ENCODE results near the gene FZD10.

FZD10 gene

DNA sequence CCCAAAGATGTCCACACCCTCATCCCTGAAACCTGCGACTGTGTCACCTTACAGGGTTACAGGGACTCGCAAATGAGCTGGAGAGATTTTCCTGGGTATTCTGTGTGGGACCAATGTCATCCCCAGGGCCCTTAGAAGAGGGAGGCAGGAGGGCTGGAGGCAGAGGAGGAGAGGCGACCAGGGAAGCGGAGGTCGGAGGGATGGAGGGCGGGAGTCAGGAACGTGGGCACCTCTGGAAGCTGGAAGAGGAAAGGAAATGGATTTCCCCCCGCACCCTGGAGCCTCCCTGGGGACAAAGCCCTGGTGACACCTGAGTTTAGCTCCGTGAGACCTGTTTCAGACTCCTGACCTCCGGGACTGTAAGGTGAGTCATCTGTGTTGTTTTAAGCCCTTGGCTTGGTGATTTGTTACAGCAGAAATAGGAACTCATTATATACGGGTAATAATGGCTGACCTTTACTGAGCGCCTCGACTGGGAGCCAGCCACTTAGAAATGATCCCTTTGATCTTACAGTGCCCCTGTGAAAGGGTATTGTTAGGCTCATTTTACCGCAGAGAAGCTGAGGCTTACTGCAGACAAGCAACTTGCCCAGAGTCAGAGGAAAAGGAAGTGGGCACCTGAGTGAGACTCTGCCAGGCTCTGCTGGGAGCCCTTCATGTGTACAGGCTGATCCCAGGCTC lies 29.3 kb upstream of the FZD10 start:
- DNase-seq: no peak

DNA sequence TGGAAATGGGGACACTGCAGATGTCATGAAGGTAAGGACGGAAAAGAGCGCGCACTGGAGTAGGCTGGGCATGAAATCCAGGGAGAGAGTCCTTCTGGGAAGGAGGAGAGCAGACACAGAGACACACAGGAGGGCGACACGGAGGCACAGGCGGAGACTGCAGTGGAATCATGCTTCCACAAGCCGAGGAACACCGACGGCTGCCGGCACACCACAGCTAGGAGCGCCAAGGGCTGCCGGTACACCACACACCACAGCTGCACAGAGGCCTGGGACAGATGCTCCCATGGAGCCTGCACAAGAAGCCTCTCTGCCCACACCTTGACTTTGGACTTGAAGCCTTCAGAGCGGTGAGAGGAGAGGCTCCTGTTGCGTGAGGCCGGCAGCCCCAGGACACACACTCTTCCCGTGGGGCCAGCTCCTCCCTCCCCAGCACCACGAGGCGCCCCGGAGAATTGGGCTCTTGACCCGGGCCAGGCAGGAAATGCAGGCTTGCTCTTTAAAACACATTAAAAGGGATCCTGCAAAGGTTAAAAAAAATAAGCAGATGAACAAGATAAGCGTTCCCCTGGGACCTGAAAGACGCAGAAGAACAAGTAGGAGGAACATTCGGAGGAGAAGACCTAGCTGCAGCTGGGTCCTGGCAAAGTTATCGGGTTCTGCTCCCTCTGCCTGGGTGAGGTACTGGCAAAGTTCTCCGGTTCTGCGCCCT lies 28.3 kb upstream of the FZD10 start:
- no peak for DNase-seq

DNA sequence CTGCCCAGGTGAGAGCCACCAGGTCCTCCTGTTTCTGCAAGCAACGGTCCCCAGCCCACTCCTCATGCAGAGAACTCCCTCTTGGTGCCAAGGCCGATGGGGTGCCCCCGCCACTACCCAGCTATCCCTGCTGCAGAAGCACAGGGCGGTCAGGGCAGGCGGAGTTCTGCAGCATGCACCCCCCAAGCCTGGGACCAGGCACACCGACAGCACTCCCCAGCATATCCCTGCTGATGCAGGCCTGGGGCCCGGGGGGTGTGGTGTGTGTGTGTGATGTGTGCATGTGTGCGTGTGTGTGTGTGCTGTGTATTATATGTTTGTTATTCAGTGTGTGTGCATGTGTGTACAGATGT lies 27.7 kb upstream of the FZD10 start:
- DNase-seq: no peak

- DNase-seq: no peak
These were observed 25.7 kb upstream of the FZD10 start for GRCh38 chr12:130136509-130137039.

- no peak for DNase-seq
These were observed 24.9 kb upstream of the FZD10 start for GRCh38 chr12:130137040-130138018.

DNA sequence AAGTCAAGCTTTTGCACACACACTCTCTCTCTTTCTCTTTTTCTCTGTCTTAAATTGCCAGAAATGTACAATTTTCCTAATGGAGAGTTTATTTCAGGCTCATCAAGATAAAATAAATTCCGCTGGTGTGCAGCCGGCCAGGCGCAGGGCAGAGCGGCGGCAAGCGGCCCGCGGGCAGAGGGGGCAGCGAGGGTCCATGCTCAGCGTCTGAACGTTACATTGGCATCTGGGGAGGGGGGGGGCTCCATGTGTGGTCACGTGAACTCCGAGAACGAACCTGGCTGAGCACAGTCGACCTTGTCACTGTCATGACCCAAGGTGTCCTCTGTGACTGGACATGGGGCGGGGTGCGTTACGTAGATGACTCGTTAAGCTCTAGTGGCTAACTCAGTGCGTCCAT lies 23.8 kb upstream of the FZD10 start:
- DNase-seq: no peak

DNA sequence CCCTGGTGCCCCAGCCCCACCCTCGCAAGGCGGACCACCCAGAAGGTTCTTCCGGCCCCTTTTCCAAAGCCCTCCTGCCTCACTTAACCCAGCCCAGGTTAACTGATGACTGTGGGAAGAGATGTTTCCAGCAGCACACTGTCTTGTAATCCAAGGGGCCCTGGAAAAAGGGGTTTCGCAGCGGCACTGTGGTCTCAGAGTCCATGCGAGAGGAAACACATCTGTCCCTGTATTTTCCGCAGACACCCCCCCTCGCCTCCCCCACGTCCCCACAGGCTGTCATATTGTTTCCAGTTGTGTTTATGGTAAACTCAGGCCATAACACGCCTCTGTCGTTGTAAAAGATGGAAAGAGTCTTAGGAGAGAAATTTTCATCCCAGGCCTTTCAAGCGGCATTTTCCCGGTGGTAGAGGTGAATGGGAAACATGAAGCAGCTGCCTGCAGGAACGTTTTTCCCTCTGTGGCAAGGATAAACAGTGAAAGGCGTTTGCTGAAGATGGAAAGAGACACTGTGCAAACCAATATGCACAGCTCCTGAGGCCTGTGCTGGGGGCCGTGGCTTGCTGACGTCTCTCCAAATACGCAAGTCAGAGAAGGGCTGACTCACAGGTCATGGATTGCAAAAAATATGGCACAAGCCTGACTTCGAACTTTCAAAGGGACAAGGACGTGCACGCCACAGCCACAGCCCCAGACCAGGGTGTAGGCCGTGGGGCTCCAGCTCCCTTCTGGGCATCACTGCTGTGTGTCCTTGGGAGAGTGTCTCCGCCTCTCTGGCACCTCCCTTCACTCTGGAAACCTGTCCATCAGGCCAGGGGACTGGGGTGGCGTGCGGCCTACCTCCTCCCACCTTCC lies 22.5 kb upstream of the FZD10 start:
- DNase-seq: no peak

DNA sequence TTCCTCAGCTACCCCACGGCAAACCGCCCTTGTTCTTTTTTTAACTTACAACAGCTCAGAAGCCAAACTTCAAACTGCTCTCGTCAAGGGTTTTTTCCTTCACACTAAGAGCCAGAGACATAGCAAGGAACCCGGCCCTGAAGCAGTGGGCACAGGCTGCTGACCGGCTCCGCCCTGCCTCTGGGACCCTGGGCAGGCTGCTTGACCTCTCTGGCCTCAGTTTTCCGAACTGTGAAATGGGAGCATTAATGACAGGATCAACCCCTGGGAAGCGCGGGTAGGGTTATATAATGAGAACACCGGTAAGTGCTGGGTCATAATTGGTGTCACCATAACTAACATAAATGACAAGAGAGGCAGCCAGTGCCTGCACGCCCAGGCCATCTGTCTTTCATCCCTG lies 21.2 kb upstream of the FZD10 start:
- DNase-seq: no peak

DNA sequence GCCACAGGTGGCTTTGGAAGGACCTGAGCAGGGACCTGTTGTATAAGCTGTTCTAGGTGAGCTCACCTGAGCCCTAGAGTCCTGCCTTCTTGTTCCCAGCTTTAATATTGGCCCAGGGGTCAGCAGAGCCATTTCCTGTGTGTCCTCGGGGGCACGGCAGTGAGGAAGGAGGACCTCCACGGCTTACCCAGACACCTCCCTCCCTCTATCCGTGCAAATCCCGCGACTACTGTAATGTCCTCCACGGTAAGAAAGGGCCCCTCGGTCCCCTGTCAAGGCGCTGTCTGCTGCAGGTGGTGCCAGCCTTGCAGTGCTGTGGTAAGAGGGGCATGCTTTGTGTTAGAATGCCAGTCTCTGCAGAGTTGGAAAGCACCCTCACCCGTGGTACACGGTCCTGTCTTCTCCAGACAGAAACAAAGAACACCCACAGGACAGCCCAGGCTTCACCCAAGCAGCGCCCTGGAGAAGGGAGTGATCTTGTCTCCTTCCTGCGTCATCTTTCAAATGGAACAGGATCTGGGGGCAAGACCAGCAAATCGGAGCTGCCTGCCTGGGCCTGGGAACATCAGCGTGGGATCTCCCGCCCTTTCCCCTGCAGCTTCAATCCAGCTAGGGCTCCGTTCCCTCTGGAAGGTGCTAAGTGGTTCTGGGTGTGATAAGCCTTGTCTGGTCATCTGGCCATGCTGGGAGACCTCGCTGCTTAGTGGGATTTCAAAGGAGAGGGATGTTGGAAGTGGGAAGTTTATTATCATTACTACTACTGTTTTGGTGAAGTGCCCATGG lies 20.2 kb upstream of the FZD10 start:
- no peak for DNase-seq

DNA sequence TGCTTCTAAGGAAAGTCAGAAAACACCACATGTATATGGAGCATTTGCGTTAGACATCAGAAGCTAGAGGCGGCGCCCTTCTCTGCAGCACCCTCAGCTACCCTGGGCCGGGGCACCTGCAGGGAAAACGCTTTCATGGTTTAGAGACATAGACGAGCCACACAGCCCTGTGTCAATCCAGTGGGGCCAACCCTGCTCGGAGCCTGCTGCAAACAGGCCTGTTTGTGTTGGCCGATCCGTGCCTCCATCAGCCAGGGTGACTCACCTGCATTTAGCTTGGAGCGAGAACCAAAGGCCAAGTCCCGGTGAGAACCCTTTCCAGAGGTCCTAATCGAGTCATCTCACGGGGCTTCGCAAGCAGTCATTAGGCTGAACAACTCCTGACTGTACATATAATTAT lies 19.5 kb upstream of the FZD10 start:
- no peak for DNase-seq

- no peak for DNase-seq
These were observed 19.1 kb upstream of the FZD10 start for GRCh38 chr12:130143136-130143535.

DNA sequence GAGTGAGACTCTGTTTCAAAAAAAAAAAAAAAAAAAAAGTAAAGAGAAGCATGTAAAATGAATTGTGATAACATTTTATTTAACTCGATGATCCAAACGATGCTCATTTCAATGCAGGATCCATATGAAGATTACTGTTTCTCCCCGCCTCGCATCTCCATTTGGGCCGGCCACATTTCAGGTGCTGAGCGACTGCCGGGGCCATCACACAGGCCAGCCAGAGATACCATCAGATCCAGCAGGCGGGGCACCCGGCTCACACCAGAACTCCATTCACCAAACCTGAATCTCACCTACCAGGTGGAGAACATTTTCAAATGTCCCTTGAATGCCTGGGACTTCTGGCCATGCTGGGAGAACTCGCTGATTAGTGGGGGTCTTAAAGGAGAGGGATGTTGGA lies 18.0 kb upstream of the FZD10 start:
- no peak for DNase-seq

- no peak for DNase-seq
These were observed 16.5 kb upstream of the FZD10 start for GRCh38 chr12:130145731-130146130.

DNA sequence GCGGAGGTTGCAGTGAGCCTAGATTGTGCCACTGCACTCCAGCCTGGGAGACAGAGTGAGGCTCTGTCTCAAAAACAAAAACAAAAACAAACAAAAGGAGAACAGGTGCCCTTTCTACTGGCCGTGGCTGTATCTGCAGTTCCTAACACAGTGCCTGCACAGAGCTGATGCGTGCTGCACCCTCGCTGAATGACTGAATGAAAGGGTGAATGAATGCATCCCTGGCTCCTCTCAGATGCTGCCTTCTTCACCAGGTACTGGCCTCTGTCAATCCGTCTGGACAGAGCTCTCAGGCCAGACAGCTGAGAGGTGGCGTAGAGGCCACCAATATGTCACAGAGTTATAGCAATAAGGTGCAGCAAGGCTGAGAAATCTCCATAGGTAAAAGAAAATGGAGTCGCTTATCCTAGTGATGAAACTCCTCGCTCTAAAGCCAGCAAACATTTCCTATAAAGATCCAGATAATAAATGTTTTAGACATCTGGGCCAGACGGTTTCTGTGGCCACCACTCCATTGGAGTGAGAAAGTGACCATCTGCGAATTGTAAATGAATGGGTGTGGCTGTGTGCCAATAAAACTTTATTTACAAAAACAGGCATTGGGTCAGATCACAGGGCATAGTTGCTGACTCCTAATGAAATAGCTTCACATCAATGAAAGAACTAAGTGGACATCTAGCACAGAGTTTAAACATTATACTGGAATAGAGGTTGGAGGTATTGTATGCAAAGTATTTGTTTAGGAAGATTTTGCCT lies 15.9 kb upstream of the FZD10 start:
- DNase-seq: no peak

DNA sequence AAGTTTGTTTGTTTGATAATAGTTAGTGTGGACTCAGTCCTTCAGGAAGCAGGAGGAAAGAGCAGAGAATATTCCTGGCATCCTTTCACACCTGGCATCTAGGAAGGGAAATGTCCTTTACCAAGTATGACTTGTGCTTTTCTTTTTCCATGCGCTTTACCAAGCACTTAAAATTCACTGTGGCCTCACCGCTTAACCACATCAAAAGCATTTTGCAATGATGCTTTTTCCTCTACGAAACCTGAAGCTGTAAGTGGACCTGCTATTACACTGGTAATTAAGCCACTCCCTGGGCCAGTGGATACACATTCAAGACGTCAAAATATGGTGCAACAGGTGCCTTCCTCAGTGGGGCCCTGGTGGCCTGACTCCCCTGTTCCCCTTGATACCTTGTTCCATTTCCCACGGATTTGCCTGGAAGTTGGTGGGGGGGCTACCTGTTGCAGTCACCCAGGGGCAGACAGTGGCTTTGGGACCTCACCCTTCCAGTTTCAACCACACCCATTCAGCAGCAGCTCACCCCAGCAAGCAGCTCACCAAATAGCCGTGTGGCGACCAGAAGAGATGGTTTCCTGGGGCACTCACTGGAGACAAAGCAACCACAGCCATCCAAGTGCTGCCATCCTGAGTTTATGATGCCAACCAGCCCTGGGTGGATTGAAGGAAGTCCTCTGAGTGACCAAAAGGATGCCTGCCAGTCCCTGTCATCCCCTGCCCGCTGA lies 14.2 kb upstream of the FZD10 start:
- DNase-seq: no peak

- DNase-seq: no peak
These were observed 10.4 kb upstream of the FZD10 start for GRCh38 chr12:130151846-130152245.

- DNase-seq: no peak
These were observed 9.9 kb upstream of the FZD10 start for GRCh38 chr12:130152386-130152785.

DNA sequence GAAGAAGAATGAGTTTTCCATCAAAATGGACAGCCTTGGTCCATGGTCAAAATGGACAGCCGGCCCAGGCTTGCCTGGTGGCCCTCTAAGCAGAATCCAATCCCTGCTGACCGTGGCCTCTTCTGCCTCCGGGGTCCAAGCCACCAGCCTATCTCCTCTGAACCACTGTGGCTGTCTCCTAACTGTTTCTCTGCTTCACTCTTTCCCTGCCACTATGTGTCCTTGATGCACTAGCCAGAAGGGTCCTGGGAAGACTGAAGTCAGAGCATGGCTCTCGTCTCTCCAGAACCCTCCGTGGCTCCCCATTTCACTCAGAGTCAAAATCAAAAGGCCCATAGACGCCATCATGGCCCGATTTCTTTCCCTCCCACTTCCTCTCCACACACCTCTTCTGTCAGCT lies 8.5 kb upstream of the FZD10 start:
- DNase-seq: no peak

GRCh38 chr12:130154276-130155070 lies 7.8 kb upstream of the FZD10 start:
- DNase-seq: no peak
